Activated CD4-positive, alpha-beta T cell treated with anti-CD3 and anti-CD28 coated beads for 24 hours (primary cell): ENCODE results near the gene VSTM5.
"Not testable (repeated sequence)": the region's sequence is repeated elsewhere in the genome, so short reads cannot be mapped to it uniquely, and the experiment has no call there.

Source experiments
- DNase-seq, 2 donors: peaks; one replicate each; pipeline ENCODE4 v3.0.0-alpha.2; 2020; ENCODE audit warnings: low read depth in 2 of 2

The VSTM5 gene

GRCh38 chr11:93850594-93851018 is at the start of gene VSTM5:
Gene VSTM5 (minus strand): TSS chr11:93850618. CDS start chr11:93850502, 116 bp downstream.
- DNase-seq: no peak

DNA sequence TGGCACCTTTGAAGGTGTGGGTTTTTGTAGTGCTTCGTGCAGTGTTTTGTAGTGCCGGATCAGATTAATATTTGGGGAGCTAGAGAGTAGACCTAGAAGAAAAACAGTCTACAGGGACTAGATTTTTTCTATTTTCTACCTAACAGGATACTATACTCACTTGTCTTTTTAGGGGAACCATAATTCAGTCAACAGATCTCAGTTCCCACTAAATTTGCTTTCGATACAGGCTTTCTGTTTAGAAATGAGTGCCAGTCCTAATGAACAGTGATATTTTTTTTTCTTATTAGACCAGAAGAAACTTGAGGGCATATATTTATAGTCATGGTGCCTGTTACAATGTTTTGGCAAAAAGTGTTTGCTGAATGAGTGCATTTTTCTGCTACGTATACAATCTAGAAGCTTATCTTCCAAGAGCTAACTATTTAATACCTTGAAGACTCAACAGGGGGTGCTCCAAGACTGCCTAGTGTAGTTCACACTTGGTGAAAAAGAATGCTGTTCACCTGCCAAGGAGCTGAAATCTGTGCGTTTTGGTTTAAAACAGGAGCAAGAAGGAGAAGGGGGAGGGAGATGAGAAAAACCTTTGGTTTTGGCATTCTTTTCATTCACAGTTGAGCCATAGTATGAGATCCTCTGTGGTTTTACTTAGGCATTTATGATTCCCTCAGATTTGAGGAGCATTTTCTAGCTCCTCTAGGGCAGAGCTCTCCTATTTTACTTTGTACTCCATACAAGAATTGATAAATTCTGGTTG is 44.9 kb upstream of the VSTM5 start:
- peak in 1 of 2 donors; percentile 6 for DNase-seq

DNA sequence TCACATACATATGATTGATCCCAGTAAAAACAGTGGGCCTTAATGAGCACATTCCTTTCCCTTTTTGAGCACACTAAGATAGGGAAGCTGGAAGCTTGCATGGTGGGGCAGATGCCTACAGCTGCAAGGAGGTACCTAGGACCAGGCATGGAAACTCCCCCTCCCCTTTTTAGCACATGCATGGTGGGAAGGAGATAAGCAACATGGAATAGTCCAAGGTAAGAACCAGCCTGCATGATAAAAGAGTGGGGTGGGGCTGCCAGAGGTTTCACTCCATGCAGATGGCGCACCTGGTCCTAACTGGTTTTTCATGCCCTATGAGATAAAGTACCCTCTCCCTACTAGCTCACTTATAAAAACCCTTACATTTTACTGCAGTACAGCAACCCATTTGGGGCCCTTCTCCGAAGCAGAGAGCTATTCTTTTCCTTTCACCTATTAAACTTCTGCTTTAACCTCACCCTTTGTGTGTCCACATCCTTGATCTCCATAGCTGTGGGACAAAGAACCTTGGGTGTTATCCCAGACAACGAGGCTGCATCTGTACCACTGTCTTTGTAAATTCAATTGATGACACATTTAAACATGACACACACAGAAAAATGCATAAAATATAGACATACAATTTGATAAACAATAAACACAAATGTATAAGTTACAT is 40.1 kb upstream of the VSTM5 start:
- no peak for DNase-seq

DNA sequence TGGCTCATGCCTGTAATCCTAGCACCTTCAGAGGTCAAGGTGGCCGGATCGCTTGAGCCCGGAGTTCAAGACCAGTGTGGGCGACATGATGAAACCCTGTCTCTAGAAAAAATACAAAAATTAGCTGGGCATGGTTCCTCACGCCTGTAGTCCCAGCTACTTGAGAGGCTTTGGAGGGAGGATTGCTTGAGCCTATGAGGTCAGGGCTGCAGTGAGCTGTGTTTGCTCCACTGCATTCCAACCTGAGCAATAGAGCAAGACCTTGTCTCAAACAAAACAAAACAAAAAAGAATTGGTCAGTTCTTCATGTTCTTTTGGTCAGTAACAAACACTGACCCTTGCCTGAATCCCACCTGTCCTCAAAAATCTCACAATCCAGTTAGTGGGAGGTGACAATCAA is 36.7 kb upstream of the VSTM5 start:
- no peak for DNase-seq

GRCh38 chr11:93879114-93879513 is 28.7 kb upstream of the VSTM5 start:
- DNase-seq: not testable (repeated sequence)

- DNase-seq: no peak
These were observed 25.2 kb upstream of the VSTM5 start for GRCh38 chr11:93875637-93876036.

DNA sequence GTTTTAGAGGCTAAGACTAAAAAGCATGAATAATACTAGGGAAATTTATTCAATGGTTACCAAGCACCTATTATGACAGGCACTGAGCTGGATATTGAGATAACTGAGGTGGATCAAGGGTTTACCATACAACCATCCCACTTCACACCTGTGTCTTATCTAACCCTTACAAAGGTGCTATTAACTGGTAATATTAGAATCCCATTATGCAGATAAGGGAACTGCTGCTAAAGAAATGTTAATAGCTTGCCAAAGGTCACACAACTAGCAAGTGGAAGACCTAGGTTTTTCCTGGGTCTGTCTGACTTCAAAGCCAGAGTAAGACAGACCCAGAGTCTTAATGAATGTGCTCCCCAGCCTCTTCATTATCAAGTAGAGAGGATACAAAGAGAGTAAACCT is 21.1 kb upstream of the VSTM5 start:
- DNase-seq: no peak

DNA sequence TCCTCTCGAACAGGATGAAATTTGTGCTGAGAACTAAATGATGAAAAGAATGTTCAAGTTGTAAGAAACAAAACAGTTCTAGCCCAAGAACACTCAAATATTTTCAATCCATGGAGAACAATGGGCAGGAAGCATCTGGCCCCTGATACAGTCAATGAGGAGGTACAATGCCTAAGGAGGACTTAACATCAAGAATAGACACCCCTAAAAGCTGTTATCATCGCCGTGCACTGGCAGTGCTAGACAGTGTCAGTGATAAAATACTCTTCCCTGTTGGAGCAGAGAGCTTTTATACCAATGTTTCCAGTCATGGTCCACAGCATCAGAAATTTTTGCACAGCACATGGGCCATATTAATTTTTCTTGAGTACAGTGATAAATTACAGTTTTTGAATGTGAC is 20.2 kb upstream of the VSTM5 start:
- DNase-seq: no peak

DNA sequence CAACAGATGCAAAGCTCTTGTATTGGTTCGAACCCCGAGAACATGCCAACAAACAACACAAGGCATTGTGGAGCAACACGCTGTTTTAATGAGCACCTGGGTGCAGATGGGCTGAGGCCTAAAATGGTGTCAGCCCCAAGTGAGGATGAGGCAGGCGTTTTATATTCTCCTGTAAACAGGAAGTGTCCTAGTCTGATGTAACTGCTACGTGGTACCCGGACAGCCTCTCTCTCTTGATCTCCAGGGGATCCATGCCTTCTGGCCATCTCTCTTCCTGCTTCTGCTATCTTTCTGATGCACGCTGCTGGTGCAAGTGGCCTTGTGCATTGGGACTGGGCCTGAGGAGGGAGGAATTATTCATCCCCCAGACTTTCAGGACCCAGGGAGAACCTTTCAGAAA is 19.4 kb upstream of the VSTM5 start:
- no peak for DNase-seq

- DNase-seq: not testable (repeated sequence)
These were observed 18.0 kb upstream of the VSTM5 start for GRCh38 chr11:93868404-93868803.

DNA sequence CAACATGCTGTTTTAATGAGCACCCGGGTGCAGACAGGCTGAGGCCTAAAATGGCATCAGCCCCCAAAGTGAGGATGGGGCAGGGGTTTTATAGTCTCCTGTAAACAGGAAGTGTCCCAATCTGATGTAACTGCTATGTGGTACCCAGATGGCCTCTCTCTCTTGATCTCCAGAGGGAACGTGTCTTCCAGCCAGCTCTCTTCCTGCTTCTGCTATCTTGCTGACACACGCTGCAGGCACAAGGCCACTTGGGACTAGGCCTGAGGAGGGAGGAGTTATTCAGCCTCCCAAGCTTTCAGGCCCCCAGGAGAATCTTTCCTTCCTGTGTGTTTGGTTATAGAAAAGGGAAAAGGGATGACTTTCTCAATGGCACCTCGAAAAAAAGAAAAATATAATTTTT is 11.4 kb upstream of the VSTM5 start:
- DNase-seq: no peak

DNA sequence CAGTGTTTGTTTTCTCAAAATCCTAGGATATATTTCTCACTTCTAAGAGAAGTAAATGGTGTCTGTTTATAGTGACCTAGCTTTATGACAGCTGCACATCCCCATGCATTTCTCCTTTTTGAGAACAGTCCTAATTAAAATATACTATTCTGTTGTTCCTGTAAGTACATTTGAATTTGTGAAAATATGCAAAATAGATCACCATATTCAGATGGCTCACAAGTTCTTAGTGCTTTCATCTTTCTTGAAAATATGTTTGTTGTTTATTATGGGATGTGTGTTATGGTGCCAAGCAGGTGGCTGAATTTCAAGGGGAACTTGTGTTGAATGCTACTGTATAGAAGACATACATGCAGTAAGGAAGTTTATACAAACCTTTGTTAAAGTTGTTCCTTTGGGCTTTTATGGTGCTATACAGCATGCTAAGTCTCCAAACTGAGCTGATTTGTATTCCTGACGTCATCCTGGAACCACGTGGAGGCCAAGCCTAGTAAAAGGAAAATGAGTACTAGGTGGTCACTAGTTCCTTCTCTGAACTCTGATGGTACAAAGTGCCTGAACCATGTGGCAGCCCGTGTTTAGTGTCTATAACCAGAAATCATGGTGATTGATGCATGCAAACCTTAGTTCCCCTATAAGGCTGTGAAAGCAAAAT is 7.8 kb upstream of the VSTM5 start:
- DNase-seq: no peak

- DNase-seq: no peak
These were observed 7.1 kb upstream of the VSTM5 start for GRCh38 chr11:93857413-93858120.

DNA sequence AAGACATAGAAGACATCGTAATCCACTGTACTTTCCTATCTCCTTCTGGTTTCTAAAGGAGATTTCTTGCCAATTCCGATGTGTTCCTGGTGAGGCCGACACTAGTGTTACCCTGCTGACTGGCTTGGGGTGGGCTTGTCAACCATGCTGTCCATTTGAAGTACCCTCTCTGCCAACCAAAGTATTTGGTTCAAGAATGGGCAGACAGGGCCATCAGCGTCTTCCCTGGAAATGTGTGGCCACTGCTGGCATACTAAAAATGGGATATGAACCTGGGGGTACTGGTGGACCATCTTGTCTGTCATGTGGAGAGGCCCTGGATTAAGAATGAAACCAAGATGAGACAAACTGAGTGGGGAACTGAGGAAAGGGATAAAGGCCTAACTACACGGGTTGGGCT is 1.8 kb upstream of the VSTM5 start:
- DNase-seq: no peak

GRCh38 chr11:93849751-93850593 is 446 bp downstream of the VSTM5 start:
- no peak for DNase-seq

DNA sequence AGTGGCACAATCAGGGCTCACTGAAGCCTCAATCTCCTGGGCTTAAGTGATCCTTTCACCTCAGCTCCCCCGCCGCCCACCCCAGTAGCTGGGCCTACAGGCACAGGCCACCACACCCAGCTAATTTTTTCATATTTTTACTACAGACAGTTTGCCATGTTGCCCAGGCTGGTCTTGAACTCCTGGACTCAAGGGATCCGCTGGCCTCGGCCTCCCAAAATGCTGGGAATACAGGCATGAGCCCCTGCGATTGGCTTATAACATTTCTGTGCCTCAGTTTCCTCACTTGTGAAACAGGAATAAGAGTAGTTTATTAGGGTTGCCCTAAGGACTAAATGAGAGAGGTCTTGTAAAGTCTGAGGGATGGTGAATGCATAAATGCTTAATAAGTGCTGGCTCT is 1.2 kb downstream of the VSTM5 start:
- no peak for DNase-seq

DNA sequence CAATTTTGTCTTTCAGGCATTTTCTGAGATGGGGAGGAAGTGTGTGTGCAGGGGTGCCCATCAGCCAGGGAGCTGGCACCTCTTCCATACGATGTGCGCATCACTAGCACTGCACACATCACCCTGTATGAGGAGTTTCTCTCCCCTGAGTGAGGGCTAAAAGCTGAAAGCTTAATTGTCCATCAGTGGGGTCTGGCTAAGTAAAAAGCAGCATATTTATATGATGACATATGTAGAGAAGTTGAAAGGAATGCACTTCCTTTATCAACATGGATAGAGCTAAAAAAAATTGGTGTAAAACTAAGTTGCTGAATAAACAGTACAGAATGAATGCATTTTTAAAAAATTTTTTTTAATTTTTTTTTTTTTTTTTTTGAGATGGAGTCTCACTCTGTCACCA is 4.0 kb downstream of the VSTM5 start:
- no peak for DNase-seq

DNA sequence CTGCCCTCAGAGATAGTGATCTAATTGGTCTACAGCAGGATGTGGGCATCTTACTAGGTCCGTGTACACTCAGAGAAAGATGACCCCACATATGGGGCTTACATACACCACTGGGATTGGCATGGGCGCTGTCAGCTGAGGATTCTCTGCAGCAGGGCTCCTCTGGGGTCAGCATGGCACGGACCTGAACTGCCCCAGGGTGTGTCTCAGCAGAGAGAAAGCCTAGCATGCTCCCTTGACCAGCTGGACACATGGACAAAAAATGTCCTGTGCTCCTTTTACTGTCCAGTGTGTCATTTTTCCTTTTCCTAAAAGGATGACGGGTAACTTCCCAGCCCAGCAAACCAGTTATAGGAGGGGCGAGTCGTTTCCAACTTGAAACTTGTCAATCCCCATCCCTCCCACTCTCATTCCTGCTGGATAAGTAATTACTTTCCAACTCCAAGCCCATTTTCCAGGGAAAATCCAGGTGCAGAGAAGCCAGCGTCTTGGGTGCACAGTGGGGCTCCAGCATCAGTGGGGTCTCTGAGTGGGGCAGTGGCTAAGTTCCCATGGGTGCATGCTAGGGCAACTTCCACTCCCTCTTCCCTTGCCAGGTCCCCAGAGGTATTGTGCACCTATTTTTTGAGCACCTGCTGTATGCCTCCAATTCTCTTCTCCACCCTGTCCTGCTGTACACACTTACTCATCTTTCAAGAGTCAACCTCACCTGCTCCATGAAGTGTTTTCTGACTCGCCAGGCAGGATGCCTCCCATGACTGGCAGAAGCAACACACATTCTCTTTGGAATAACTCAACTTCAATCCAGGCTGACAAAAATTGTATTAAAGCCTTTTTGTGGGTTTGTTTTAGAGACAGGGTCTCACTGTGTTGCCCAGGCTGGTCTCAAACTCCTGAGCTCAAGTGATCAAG is 5.0 kb downstream of the VSTM5 start:
- no peak for DNase-seq

DNA sequence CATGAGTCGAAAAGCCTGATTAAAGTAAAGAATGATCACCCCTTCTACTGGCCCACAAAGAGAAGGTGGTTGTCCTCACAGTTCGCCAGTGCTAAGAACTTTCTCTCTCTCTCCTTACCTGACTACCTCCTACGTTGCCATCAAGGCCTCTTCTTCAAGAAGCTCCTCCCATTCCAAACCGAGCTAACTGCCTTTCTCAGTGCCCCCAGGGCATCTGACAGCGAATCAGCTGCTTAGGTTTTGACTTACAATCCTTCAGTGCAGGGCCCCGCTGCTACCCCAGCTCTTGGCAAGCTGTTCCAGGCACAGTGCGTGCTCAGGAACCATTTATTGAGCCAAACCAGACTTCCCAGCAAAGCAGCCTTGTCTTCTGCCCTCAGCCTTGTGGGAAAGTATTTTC is 5.8 kb downstream of the VSTM5 start:
- no peak for DNase-seq

DNA sequence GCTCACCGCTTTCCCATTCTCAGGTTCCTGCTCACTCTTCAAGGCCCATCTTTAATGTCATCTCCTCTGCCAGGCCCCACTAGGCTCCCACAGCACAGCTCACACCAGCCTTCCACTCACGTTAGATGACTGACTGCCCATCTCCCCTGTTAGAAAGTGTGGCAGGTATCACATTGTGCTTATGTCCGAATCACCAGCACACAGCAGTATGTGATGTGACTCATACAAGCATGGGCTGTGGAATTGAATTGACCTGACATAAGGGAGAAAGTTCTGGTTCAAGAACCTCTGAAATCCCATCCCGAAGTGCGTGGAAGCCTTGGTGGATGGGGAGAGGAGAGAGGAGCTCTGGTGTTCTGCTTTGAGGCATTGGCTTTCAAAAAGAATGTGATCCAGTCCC is 6.5 kb downstream of the VSTM5 start:
- DNase-seq: no peak
